ENCODE results near the gene LCE2B. TPM values are rescaled to one million over a fixed set of nuclear protein-coding genes. Genes with fewer than 3 reads are reported as not detected.

The LCE2B gene
- total and polyA plus RNA-seq, 2 experiments from 2014 or later: not detected

DNA sequence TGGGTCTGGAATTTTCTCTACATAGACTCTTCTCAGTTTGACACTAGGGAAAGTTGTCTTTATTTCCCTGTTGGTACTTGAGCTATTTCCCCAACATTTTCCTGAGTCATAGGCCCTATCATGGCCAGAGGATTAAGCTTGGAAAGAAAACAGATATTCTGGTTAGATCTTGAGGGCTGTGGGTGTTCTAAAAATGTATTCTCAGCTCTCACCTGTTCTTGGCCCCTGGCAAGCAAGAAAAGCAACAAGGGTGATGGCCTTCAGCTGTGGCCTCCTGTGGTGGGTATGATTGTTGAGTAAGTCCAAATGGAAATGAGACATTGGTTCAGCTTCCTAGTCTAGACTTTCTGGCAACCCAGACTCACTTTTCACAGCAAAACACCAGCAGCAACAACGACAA, 45.6 kb upstream of the LCE2B start (continued):
- TF ChIP-seq, protein P1, sequence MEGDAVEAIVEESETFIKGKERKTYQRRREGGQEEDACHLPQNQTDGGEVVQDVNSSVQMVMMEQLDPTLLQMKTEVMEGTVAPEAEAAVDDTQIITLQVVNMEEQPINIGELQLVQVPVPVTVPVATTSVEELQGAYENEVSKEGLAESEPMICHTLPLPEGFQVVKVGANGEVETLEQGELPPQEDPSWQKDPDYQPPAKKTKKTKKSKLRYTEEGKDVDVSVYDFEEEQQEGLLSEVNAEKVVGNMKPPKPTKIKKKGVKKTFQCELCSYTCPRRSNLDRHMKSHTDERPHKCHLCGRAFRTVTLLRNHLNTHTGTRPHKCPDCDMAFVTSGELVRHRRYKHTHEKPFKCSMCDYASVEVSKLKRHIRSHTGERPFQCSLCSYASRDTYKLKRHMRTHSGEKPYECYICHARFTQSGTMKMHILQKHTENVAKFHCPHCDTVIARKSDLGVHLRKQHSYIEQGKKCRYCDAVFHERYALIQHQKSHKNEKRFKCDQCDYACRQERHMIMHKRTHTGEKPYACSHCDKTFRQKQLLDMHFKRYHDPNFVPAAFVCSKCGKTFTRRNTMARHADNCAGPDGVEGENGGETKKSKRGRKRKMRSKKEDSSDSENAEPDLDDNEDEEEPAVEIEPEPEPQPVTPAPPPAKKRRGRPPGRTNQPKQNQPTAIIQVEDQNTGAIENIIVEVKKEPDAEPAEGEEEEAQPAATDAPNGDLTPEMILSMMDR (conservative IDR thresholded peaks at IDR 0.05; ENCODE audit: low read depth in 2 of 2): no peak

DNA sequence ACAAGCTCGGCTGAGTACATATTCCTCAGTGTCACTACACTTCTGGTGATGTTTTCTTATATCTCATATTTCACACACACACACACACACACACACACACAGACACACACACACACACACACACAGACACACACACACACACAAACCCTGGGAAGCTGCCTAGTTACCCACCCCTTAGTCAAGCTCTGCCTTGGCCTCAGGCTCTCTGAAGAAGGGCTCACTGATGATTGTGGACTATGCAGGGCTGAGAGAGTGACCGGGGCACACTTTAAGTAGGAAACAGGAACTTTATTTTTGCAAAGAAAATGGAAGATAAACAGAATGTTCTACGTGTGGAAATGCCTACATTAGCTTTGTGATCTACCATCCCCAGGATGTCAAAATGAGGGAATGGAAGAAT, 42.0 kb upstream of the LCE2B start:
- H3K36me3 Mint-ChIP-seq (ENCODE audit: low read depth): no peaks in the 10 kb centered on the region
- Histone ChIP-seq H4K20me1 (replicated peaks; ENCODE audit: insufficient read depth) (no peaks in the 10 kb centered on the region), H3F3A (replicated peaks; ENCODE audit: low read depth) (no peaks in the 10 kb centered on the region), H3K36me3 (ENCODE audit: insufficient read depth) (no peaks in the 10 kb centered on the region), H3K27me3 (ENCODE audit: insufficient read depth) (no peaks in the 10 kb centered on the region), H3K79me2 (replicated peaks; ENCODE audit: insufficient read depth) (no peaks in the 10 kb centered on the region), H2AFZ (no peak overlapping the region), H3K9me2 (ENCODE audit: insufficient read depth) (peaks cover 10% of the 10 kb centered on the region), H3K4me3 (no peak overlapping the region), H3K4me2 (no peak overlapping the region), H3K4me1 (ENCODE audit: insufficient read depth) (no peaks in the 10 kb centered on the region), H3K27ac (ENCODE audit: low read depth) (no peak overlapping the region)
- no peak overlapping the region for H3K27ac Mint-ChIP-seq
- DNase-seq (ENCODE audit: low spot score) (no peak), ATAC-seq (no peak)
- no peak overlapping the region for H3K4me3 Mint-ChIP-seq
- no peaks in the 10 kb centered on the region for H3K9me3 Mint-ChIP-seq
- H3K27me3 Mint-ChIP-seq (ENCODE audit: insufficient read depth, low read depth, poor library complexity): no peaks in the 10 kb centered on the region
- H3K4me1 Mint-ChIP-seq: no peaks in the 10 kb centered on the region
- no peak for TF ChIP-seq NANOG (IDR thresholded peaks at IDR 0.05; ENCODE audit: borderline replicate concordance)
- no peak for TF ChIP-seq EZH2 (IDR thresholded peaks at IDR 0.05; ENCODE audit: low read depth, unreplicated experiment)
- TF ChIP-seq CREB1 (CRISPR knock-in tag; IDR thresholded peaks at IDR 0.05; ENCODE audit: low read depth): no peak
- TF ChIP-seq, protein P2, sequence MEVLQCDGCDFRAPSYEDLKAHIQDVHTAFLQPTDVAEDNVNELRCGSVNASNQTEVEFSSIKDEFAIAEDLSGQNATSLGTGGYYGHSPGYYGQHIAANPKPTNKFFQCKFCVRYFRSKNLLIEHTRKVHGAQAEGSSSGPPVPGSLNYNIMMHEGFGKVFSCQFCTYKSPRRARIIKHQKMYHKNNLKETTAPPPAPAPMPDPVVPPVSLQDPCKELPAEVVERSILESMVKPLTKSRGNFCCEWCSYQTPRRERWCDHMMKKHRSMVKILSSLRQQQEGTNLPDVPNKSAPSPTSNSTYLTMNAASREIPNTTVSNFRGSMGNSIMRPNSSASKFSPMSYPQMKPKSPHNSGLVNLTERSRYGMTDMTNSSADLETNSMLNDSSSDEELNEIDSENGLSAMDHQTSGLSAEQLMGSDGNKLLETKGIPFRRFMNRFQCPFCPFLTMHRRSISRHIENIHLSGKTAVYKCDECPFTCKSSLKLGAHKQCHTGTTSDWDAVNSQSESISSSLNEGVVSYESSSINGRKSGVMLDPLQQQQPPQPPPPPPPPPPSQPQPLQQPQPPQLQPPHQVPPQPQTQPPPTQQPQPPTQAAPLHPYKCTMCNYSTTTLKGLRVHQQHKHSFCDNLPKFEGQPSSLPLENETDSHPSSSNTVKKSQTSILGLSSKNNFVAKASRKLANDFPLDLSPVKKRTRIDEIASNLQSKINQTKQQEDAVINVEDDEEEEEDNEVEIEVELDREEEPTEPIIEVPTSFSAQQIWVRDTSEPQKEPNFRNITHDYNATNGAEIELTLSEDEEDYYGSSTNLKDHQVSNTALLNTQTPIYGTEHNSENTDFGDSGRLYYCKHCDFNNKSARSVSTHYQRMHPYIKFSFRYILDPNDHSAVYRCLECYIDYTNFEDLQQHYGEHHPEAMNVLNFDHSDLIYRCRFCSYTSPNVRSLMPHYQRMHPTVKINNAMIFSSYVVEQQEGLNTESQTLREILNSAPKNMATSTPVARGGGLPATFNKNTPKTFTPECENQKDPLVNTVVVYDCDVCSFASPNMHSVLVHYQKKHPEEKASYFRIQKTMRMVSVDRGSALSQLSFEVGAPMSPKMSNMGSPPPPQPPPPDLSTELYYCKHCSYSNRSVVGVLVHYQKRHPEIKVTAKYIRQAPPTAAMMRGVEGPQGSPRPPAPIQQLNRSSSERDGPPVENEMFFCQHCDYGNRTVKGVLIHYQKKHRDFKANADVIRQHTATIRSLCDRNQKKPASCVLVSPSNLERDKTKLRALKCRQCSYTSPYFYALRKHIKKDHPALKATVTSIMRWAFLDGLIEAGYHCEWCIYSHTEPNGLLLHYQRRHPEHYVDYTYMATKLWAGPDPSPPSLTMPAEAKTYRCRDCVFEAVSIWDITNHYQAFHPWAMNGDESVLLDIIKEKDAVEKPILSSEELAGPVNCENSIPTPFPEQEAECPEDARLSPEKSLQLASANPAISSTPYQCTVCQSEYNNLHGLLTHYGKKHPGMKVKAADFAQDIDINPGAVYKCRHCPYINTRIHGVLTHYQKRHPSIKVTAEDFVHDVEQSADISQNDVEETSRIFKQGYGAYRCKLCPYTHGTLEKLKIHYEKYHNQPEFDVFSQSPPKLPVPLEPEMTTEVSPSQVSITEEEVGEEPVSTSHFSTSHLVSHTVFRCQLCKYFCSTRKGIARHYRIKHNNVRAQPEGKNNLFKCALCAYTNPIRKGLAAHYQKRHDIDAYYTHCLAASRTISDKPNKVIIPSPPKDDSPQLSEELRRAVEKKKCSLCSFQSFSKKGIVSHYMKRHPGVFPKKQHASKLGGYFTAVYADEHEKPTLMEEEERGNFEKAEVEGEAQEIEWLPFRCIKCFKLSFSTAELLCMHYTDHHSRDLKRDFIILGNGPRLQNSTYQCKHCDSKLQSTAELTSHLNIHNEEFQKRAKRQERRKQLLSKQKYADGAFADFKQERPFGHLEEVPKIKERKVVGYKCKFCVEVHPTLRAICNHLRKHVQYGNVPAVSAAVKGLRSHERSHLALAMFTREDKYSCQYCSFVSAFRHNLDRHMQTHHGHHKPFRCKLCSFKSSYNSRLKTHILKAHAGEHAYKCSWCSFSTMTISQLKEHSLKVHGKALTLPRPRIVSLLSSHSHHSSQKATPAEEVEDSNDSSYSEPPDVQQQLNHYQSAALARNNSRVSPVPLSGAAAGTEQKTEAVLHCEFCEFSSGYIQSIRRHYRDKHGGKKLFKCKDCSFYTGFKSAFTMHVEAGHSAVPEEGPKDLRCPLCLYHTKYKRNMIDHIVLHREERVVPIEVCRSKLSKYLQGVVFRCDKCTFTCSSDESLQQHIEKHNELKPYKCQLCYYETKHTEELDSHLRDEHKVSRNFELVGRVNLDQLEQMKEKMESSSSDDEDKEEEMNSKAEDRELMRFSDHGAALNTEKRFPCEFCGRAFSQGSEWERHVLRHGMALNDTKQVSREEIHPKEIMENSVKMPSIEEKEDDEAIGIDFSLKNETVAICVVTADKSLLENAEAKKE (CRISPR knock-in tag; IDR thresholded peaks at IDR 0.05): no peak
- no peak for TF ChIP-seq ZNF114 (CRISPR knock-in tag; IDR thresholded peaks at IDR 0.05)
- TF ChIP-seq, protein P3, sequence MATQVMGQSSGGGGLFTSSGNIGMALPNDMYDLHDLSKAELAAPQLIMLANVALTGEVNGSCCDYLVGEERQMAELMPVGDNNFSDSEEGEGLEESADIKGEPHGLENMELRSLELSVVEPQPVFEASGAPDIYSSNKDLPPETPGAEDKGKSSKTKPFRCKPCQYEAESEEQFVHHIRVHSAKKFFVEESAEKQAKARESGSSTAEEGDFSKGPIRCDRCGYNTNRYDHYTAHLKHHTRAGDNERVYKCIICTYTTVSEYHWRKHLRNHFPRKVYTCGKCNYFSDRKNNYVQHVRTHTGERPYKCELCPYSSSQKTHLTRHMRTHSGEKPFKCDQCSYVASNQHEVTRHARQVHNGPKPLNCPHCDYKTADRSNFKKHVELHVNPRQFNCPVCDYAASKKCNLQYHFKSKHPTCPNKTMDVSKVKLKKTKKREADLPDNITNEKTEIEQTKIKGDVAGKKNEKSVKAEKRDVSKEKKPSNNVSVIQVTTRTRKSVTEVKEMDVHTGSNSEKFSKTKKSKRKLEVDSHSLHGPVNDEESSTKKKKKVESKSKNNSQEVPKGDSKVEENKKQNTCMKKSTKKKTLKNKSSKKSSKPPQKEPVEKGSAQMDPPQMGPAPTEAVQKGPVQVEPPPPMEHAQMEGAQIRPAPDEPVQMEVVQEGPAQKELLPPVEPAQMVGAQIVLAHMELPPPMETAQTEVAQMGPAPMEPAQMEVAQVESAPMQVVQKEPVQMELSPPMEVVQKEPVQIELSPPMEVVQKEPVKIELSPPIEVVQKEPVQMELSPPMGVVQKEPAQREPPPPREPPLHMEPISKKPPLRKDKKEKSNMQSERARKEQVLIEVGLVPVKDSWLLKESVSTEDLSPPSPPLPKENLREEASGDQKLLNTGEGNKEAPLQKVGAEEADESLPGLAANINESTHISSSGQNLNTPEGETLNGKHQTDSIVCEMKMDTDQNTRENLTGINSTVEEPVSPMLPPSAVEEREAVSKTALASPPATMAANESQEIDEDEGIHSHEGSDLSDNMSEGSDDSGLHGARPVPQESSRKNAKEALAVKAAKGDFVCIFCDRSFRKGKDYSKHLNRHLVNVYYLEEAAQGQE (IDR thresholded peaks at IDR 0.05; ENCODE audit: unreplicated experiment): no peak
- TF ChIP-seq, protein P4, sequence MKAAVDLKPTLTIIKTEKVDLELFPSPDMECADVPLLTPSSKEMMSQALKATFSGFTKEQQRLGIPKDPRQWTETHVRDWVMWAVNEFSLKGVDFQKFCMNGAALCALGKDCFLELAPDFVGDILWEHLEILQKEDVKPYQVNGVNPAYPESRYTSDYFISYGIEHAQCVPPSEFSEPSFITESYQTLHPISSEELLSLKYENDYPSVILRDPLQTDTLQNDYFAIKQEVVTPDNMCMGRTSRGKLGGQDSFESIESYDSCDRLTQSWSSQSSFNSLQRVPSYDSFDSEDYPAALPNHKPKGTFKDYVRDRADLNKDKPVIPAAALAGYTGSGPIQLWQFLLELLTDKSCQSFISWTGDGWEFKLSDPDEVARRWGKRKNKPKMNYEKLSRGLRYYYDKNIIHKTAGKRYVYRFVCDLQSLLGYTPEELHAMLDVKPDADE (IDR thresholded peaks at IDR 0.05): no peak
- TF ChIP-seq POLR2AphosphoS5 (IDR thresholded peaks at IDR 0.05; ENCODE audit: low read depth): no peak
- TF ChIP-seq, protein P1 (conservative IDR thresholded peaks at IDR 0.05; ENCODE audit: low read depth in 2 of 2): no peak
- TF ChIP-seq JUNB (IDR thresholded peaks at IDR 0.05; ENCODE audit: unreplicated experiment): no peak
- TF ChIP-seq ZNF331 (CRISPR knock-in tag; IDR thresholded peaks at IDR 0.05; ENCODE audit: low read depth): no peak

Measured in GM23338 (cell line).